Sigmoid colon (tissue), 7 donors: ENCODE results near the gene RPLP2. TPM values are rescaled to one million over a fixed set of nuclear protein-coding genes. Genes with fewer than 3 reads are reported as not detected.
A peak's percentile ranks its signal among the peaks of the same experiment; 100 is the strongest.

Source experiments
- DNase-seq: peaks from one replicate; pipeline ENCODE4 v3.0.0-alpha.2; 2019
- H3K27ac ChIP-seq, 4 donors: fragments of 200-600 bp; sonication (generic); one replicate each; pipeline ENCODE4 v1.5.1; 2016 to 2019; ENCODE audit warnings: mild to moderate bottlenecking in 1 of 4
- H3K27me3 ChIP-seq, 3 donors: fragments of 200-600 bp; sonication (generic); one replicate each; pipeline ENCODE4 v1.5.1; 2019; ENCODE audit warnings: mild to moderate bottlenecking in 1 of 3
- H3K36me3 ChIP-seq, 4 donors: fragments of 200-600 bp; sonication (generic); one replicate each; pipeline ENCODE4 v1.5.1; 2016 to 2019
- H3K4me1 ChIP-seq, 4 donors: fragments of 200-600 bp; sonication (generic); one replicate each; pipeline ENCODE4 v1.5.1; 2017 to 2019
- H3K4me3 ChIP-seq, 4 donors: fragments of 200-600 bp; sonication (generic); one replicate each; pipeline ENCODE4 v1.5.1; 2017 to 2019; ENCODE audit warnings: mild to moderate bottlenecking in 2 of 4, moderate library complexity in 1 of 4
- H3K9me3 ChIP-seq, 4 donors: fragments of 200-600 bp in 3 of 4; sonication (generic) in 3 of 4; one replicate each; pipeline versions ENCODE4 v1.5.1 to v1.6.1; 2013 to 2019
- CTCF ChIP-seq, 4 experiments: fragments of 450-650 bp in 3 of 4; fragments of 200-600 bp in 1 of 4; IDR thresholded peaks; one replicate each; pipeline ENCODE4 v1.5.1; 2016 to 2019; ENCODE audit warnings: antibody characterized with exemption in 4 of 4, mild to moderate bottlenecking in 3 of 4, moderate library complexity in 2 of 4
- EP300 ChIP-seq, 4 donors: sonication (generic); formaldehyde crosslinking; IDR thresholded peaks; one replicate each; pipeline ENCODE4 v1.6.1; 2017; ENCODE audit warnings: antibody characterized with exemption in 4 of 4
- POLR2A ChIP-seq, 2 donors: fragments of 450-650 bp; IDR thresholded peaks; one replicate each; pipeline ENCODE4 v1.6.1; 2016; ENCODE audit warnings: antibody characterized with exemption in 2 of 2, mild to moderate bottlenecking in 2 of 2, moderate library complexity in 2 of 2
- POLR2AphosphoS5 ChIP-seq, 4 donors: sonication (generic); formaldehyde crosslinking; IDR thresholded peaks; one replicate each; pipeline ENCODE4 v1.6.1; 2017; ENCODE audit warnings: antibody characterized with exemption in 4 of 4
- WGBS, 2 donors: extraction: QIAGEN DNeasy Blood & Tissue Kit; methylation state at CpG; one replicate each; pipeline ENCODE4 v1.1.7; 2013; 5-methylcytosine and 5-hydroxymethylcytosine counted together
- intact Hi-C: fragments of 100-400 bp; cut with DNase I; formaldehyde crosslinking; loops from one replicate; pipeline ENCODE4 v1.15.1; 2023
- polyA plus RNA-seq, 3 donors: library from polyadenylated mRNA; stranded (reverse); fragments of 200-250 nt; gene quantifications; one replicate each; pipeline ENCODE4 v1.2.3, GENCODE V29; 2013
- total RNA-seq, 4 donors: library from RNA; depleted of rRNA; stranded (reverse); fragments of >200 nt; gene quantifications; one replicate each; pipeline ENCODE4 v1.1.0, GENCODE V29; 2016
- donor health status: healthy with polysubstance abuse.
- donor health status: Bipolar disorder and iron deficiency.
- donor health status: healthy.

Gene RPLP2
- total RNA-seq (100 to 1,000 TPM; 405 to 632 (median 412) TPM), polyA plus RNA-seq (1,000 to 10,000 TPM; 1,208 to 2,533 (median 1,777) TPM)

- peak; percentile 99 for DNase-seq
- Histone ChIP-seq H3K27me3 (no peaks in the 10 kb centered on the region), H3K9me3 (no peaks in the 10 kb centered on the region), H3K27ac (peak within 1 kb of the TSS; percentile 91 to 97 (median 94)), H3K4me3 (peak within 1 kb of the TSS; percentile 73 to 99 (median 93)), H3K36me3 (peaks cover 22 to 33% (median 23%) of the 10 kb centered on the region in 4 donors), H3K4me1 (peaks cover 0 to 39% (median 35%) of the 10 kb centered on the region in 4 donors)
- intact Hi-C loops = loop anchor here (1.0 kb wide), 1 partner anchor 12 kb away; no protein-coding TSS in a partner anchor
- TF ChIP-seq EP300 (IDR thresholded peaks at IDR 0.05) (peak in 2 of 4 donors; percentile 10 to 21), POLR2A (IDR thresholded peaks at IDR 0.05) (peak; percentile 90 to 91), CTCF (IDR thresholded peaks at IDR 0.05) (no peak), POLR2AphosphoS5 (IDR thresholded peaks at IDR 0.05) (peak; percentile 96 to 99 (median 97))
- WGBS, 2 donors = 0 to 1% methylated on average over 81 of the region's 81 CpGs
Observed at GRCh38 chr11:809287-810039, at the start of gene RPLP2. Gene RPLP2 (plus strand): TSS chr11:809967. CDS start chr11:810235, 268 bp downstream.

GRCh38 chr11:760236-760635 lies 49.5 kb upstream of the RPLP2 start:
- Histone ChIP-seq H3K9me3 (no peaks in the 10 kb centered on the region), H3K27me3 (no peaks in the 10 kb centered on the region), H3K4me1 (no peaks in the 10 kb centered on the region), H3K4me3 (no peak overlapping the region), H3K27ac (no peak overlapping the region), H3K36me3 (peaks cover 20 to 94% (median 46%) of the 10 kb centered on the region in 4 donors)
- TF ChIP-seq POLR2A (IDR thresholded peaks at IDR 0.05) (no peak), CTCF (IDR thresholded peaks at IDR 0.05) (no peak), EP300 (IDR thresholded peaks at IDR 0.05) (no peak), POLR2AphosphoS5 (IDR thresholded peaks at IDR 0.05) (no peak)
- intact Hi-C loops = no loop called here
- DNase-seq = no peak

GRCh38 chr11:761526-762108 lies 48.1 kb upstream of the RPLP2 start:
- 93 to 94% methylated on average over 8 of the region's 8 CpGs for WGBS, 2 donors
- H3K4me1 ChIP-seq = no peaks in the 10 kb centered on the region
- peaks cover 20 to 97% (median 45%) of the 10 kb centered on the region in 4 donors for H3K36me3 ChIP-seq
- H3K4me3 ChIP-seq = no peak overlapping the region
- TF ChIP-seq CTCF (IDR thresholded peaks at IDR 0.05) (no peak), POLR2AphosphoS5 (IDR thresholded peaks at IDR 0.05) (no peak), POLR2A (IDR thresholded peaks at IDR 0.05) (no peak), EP300 (IDR thresholded peaks at IDR 0.05) (no peak)
- no peaks in the 10 kb centered on the region for H3K9me3 ChIP-seq
- intact Hi-C loops = no loop called here
- no peak for DNase-seq
- no peaks in the 10 kb centered on the region for H3K27me3 ChIP-seq
- H3K27ac ChIP-seq = no peak overlapping the region

- no peak overlapping the region for H3K4me3 ChIP-seq
- TF ChIP-seq POLR2AphosphoS5 (IDR thresholded peaks at IDR 0.05) (no peak), CTCF (IDR thresholded peaks at IDR 0.05) (no peak), EP300 (IDR thresholded peaks at IDR 0.05) (no peak), POLR2A (IDR thresholded peaks at IDR 0.05) (no peak)
- 19 to 57% methylated on average over 10 of the region's 10 CpGs for WGBS, 2 donors
- no peaks in the 10 kb centered on the region for H3K9me3 ChIP-seq
- intact Hi-C loops = no loop called here
- DNase-seq = no peak
- H3K27ac ChIP-seq = no peak overlapping the region
- peaks cover 20 to 97% (median 46%) of the 10 kb centered on the region in 4 donors for H3K36me3 ChIP-seq
- H3K27me3 ChIP-seq = no peaks in the 10 kb centered on the region
- H3K4me1 ChIP-seq = no peaks in the 10 kb centered on the region
Observed at GRCh38 chr11:762421-763072, 47.2 kb upstream of the RPLP2 start.
